Measurements from ENCODE around the gene TRAPPC2B.

GRCh38 chr19:57398868-57399267 is 35.5 kb downstream of the TRAPPC2B start:
- no peak for TF ChIP-seq POLR2A (IDR thresholded peaks at IDR 0.05)
- TF ChIP-seq, protein P1, sequence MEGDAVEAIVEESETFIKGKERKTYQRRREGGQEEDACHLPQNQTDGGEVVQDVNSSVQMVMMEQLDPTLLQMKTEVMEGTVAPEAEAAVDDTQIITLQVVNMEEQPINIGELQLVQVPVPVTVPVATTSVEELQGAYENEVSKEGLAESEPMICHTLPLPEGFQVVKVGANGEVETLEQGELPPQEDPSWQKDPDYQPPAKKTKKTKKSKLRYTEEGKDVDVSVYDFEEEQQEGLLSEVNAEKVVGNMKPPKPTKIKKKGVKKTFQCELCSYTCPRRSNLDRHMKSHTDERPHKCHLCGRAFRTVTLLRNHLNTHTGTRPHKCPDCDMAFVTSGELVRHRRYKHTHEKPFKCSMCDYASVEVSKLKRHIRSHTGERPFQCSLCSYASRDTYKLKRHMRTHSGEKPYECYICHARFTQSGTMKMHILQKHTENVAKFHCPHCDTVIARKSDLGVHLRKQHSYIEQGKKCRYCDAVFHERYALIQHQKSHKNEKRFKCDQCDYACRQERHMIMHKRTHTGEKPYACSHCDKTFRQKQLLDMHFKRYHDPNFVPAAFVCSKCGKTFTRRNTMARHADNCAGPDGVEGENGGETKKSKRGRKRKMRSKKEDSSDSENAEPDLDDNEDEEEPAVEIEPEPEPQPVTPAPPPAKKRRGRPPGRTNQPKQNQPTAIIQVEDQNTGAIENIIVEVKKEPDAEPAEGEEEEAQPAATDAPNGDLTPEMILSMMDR (IDR thresholded peaks at IDR 0.05): no peak
